Ovary (tissue), 3 donors: ENCODE data around the gene KCNMA1.

Experiments
- CTCF ChIP-seq, 3 donors: fragments of 450-650 bp in 2 of 3; fragments of 200-600 bp in 1 of 3; IDR thresholded peaks; one replicate each; pipeline versions ENCODE4 v1.5.1 to v1.8.0; 2016 to 2022; ENCODE audit warnings: antibody characterized with exemption in 3 of 3, mild to moderate bottlenecking in 1 of 3
- POLR2A ChIP-seq: fragments of 450-650 bp; IDR thresholded peaks from one replicate; pipeline ENCODE4 v1.6.1; 2017; ENCODE audit warnings: antibody characterized with exemption, mild to moderate bottlenecking, moderate library complexity
- donor health status: DM: no; HTN: no; CAD: no.

GRCh38 chr10:76946270-76946669, 691.3 kb downstream of the KCNMA1 start:
- TF ChIP-seq CTCF (IDR thresholded peaks at IDR 0.05) (no peak), POLR2A (no peak)
